GM12878 (cell line): ENCODE measurements around the gene PLCG2. TPM values are rescaled to one million over a fixed set of nuclear protein-coding genes. Genes with fewer than 3 reads are reported as not detected.

Source experiments
- ATF7 ChIP-seq: fragments of 450-650 bp; IDR thresholded peaks from 2 replicates; pipeline ENCODE4 v1.6.1; 2016; ENCODE audit warnings: low read depth, mild to moderate bottlenecking
- BHLHE40 ChIP-seq, 2 experiments: fragments of 450-650 bp in 1 of 2; IDR thresholded peaks; 2 replicates each; pipeline ENCODE4 v1.6.1; 2011 to 2017; ENCODE audit warnings: low read depth in 2 of 2, borderline replicate concordance in 1 of 2, improper control_type of control experiment in 1 of 2, low read length in 1 of 2, mild to moderate bottlenecking in 1 of 2
- CHD1 ChIP-seq: IDR thresholded peaks from 2 replicates; pipeline ENCODE4 v1.6.1; 2012; ENCODE audit warnings: low read depth, low read length, improper control_type of control experiment
- DPF2 ChIP-seq: fragments of 450-650 bp; IDR thresholded peaks from 2 replicates; pipeline ENCODE4 v1.6.1; 2017; ENCODE audit warnings: mild to moderate bottlenecking
- EED ChIP-seq: sonication (generic); IDR thresholded peaks from 2 replicates; pipeline ENCODE4 v1.6.1; 2016; ENCODE audit warnings: antibody characterized with exemption, low read depth
- EP300 ChIP-seq, 2 experiments: fragments of 150-350 bp in 1 of 2; IDR thresholded peaks; 2 replicates each; pipeline ENCODE4 v1.6.1; 2011 to 2012; ENCODE audit warnings: low read depth in 2 of 2, low read length in 2 of 2, borderline replicate concordance in 1 of 2, improper control_type of control experiment in 1 of 2, inconsistent platforms in 1 of 2; ENCODE audit not compliant: control insufficient read depth in 1 of 2
- IRF4 ChIP-seq: IDR thresholded peaks from 2 replicates; pipeline ENCODE4 v1.6.1; 2011; ENCODE audit warnings: low read depth, low read length
- JUND ChIP-seq: IDR thresholded peaks from 2 replicates; pipeline ENCODE4 v1.6.1; 2012; ENCODE audit warnings: low read depth, mild to moderate bottlenecking, low read length, improper control_type of control experiment, moderate library complexity
- LARP7 ChIP-seq: fragments of 450-650 bp; IDR thresholded peaks from 2 replicates; pipeline ENCODE4 v1.6.1; 2017; ENCODE audit warnings: mild to moderate bottlenecking
- MLLT1 ChIP-seq: fragments of 450-650 bp; IDR thresholded peaks from 2 replicates; pipeline ENCODE4 v1.6.1; 2016; ENCODE audit warnings: mild to moderate bottlenecking
- MYB ChIP-seq: fragments of 150-350 bp; IDR thresholded peaks from 2 replicates; pipeline ENCODE4 v1.6.1; 2014; ENCODE audit warnings: mild to moderate bottlenecking, low read depth, low read length, borderline replicate concordance
- NKRF ChIP-seq: fragments of 450-650 bp; conservative IDR thresholded peaks from 2 replicates; pipeline ENCODE4 v1.6.1; 2017; ENCODE audit warnings: mild to moderate bottlenecking, moderate library complexity
- NR2C1 ChIP-seq: fragments of 450-650 bp; IDR thresholded peaks from 2 replicates; pipeline ENCODE4 v1.6.1; 2017; ENCODE audit warnings: antibody characterized with exemption, mild to moderate bottlenecking, moderate library complexity
- NR2F1 ChIP-seq: fragments of 450-650 bp; conservative IDR thresholded peaks from 2 replicates; pipeline ENCODE4 v1.6.1; 2017; ENCODE audit warnings: mild to moderate bottlenecking
- POLR2AphosphoS5 ChIP-seq: IDR thresholded peaks from 2 replicates; pipeline ENCODE4 v1.6.1; 2011; ENCODE audit warnings: mild to moderate bottlenecking, low read length, inconsistent platforms
- SMARCA5 ChIP-seq: fragments of 450-650 bp; IDR thresholded peaks from 2 replicates; pipeline ENCODE4 v1.6.1; 2017; ENCODE audit warnings: mild to moderate bottlenecking
- STAT1 ChIP-seq: fragments of 450-650 bp; conservative IDR thresholded peaks from 2 replicates; pipeline ENCODE4 v1.6.1; 2014; ENCODE audit warnings: antibody characterized with exemption, mild to moderate bottlenecking
- STAT3 ChIP-seq: IDR thresholded peaks from 2 replicates; pipeline ENCODE4 v1.6.1; 2011; ENCODE audit warnings: low read depth, low read length, improper control_type of control experiment
- TAF1 ChIP-seq: IDR thresholded peaks from 2 replicates; pipeline ENCODE4 v1.6.1; 2011; ENCODE audit warnings: mild to moderate bottlenecking, low read depth, low read length, borderline replicate concordance
- TARDBP ChIP-seq: IDR thresholded peaks from 2 replicates; pipeline ENCODE4 v1.6.1; 2016; ENCODE audit warnings: borderline replicate concordance
- ZBED1 ChIP-seq: IDR thresholded peaks from 2 replicates; pipeline ENCODE4 v1.6.1; 2016; ENCODE audit warnings: borderline replicate concordance
- ZNF217 ChIP-seq: fragments of 450-650 bp; IDR thresholded peaks from 2 replicates; pipeline ENCODE4 v1.6.1; 2017; ENCODE audit warnings: antibody characterized with exemption, mild to moderate bottlenecking
- ZNF592 ChIP-seq: fragments of 450-650 bp; IDR thresholded peaks from 2 replicates; pipeline ENCODE4 v1.6.1; 2017; ENCODE audit warnings: mild to moderate bottlenecking, moderate library complexity
- polyA plus RNA-seq, 11 experiments: library from polyadenylated mRNA; depleted of rRNA in 4 of 11; unstranded in 6 of 11; stranded (reverse) in 5 of 11; fragments of >200 nt; fragmentation: Nextera tagmentation in 4 of 11; fragmentation: Illumina TruSeq in 1 of 11; extraction: Ambion mirVana in 4 of 11; extraction: Trizol in 1 of 11; gene quantifications; 1 replicate in 1 of 11; 2 replicates in 10 of 11; pipeline versions ENCODE4 v1.2.1 to v1.2.3, GENCODE V29; 2011 to 2016; ENCODE audit warnings: inconsistent platforms in 2 of 11, missing spikeins in 2 of 11, low read depth in 1 of 11
- total RNA-seq, 4 experiments: library from RNA; depleted of rRNA in 3 of 4; stranded (reverse); fragments of >200 nt in 3 of 4; fragmentation: Illumina TruSeq in 1 of 4; extraction: Trizol in 1 of 4; gene quantifications; 2 replicates each; pipeline versions ENCODE4 v1.2.1 to v1.2.3, GENCODE V29; 2013 to 2021

The PLCG2 gene
- total and polyA plus RNA-seq, 10 of the 15 experiments (the other 5 are each of a cell fraction or from before 2014, with no cell fraction given) = 47.6 to 256 (median 149) TPM

DNA sequence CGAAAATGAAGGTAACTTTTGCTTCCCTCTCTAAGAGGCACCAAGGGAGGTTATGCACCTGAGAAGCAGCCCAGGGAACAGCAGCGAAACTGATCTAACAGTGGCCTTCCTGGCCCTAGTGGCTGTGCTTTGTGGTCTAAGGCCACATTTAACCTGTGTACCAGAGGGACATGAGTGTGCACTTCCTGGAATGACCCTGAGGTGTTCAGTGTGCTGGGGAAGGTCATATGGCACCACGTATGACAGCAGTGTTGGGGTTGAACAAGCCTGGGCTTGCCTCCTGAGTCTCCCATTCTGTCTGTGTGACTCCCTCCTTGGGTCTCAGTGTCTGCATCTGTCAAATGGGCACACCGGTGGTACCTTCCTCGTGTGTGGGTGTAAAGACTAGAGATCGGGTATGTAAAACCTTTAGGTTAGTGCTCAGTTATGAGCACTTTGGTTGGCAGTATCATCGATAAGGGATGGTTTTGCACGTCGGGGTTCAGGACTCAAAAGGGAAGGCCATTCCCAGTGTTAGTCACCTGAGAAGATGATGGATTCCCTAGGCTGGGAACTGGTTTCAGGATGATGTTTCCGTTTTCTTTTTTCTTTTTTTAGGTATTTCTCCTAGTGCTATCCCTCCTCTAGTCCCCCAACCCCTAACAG is 31.9 kb downstream of the PLCG2 start (continued):
- TF ChIP-seq POLR2AphosphoS5 (no peak), NR2C1 (peak; percentile 55; the same call in 1 of the 2 replicates), MYB (no peak), TARDBP (no peak), ZNF217 (peak; percentile 92), STAT1 (no peak), IRF4 (peak; percentile 85), ZNF592 (0 out of 2 replicates have a peak, but pooled peaks have one; percentile 35), LARP7 (peak; percentile 78; the same call in 1 of the 2 replicates), DPF2 (peak; percentile 62), EED (peak; percentile 86), TAF1 (no peak), STAT3 (0 out of 2 replicates have a peak, but pooled peaks have one; percentile 77), EP300 (IDR thresholded peaks at IDR 0.05; ENCODE audit: borderline replicate concordance in 1 of 2, control insufficient read depth in 1 of 2, low read depth in 2 of 2, low read length in 2 of 2) (peak; percentile 59 to 64; a peak in 2 of 4 replicates), NR2F1 (peak; percentile 75), JUND (no peak), CHD1 (peak; percentile 90; the same call in 1 of the 2 replicates), BHLHE40 (IDR thresholded peaks at IDR 0.05; ENCODE audit: borderline replicate concordance in 1 of 2, low read depth in 2 of 2, low read length in 1 of 2) (peak; percentile 41 to 80; a peak in 3 of 4 replicates), ZBED1 (peak; percentile 66; the same call in 1 of the 2 replicates), NKRF (peak; percentile 46; the same call in 1 of the 2 replicates), ATF7 (peak; percentile 46; the same call in 1 of the 2 replicates), MLLT1 (peak; percentile 88), SMARCA5 (peak; percentile 98)
